Vagina (tissue), 2 donors: ENCODE measurements around the gene ZFHX3.

Experiments used
- CTCF ChIP-seq, 3 experiments: fragments of 450-650 bp in 2 of 3; fragments of 200-600 bp in 1 of 3; sonication (generic) in 1 of 3; IDR thresholded peaks; one replicate each; pipeline ENCODE4 v1.5.1; 2017 to 2019; ENCODE audit warnings: antibody characterized with exemption in 3 of 3, mild to moderate bottlenecking in 2 of 3, moderate library complexity in 2 of 3
- POLR2A ChIP-seq, 2 donors: fragments of 450-650 bp; IDR thresholded peaks; one replicate each; pipeline ENCODE4 v1.6.1; 2017; ENCODE audit warnings: antibody characterized with exemption in 2 of 2, mild to moderate bottlenecking in 2 of 2, moderate library complexity in 2 of 2

GRCh38 chr16:72991644-72992043 is 56.3 kb downstream of the ZFHX3 start:
- no peak for TF ChIP-seq CTCF (IDR thresholded peaks at IDR 0.05)
- TF ChIP-seq POLR2A (IDR thresholded peaks at IDR 0.05), result no peak
